Measurements from ENCODE around the gene NBPF9.
"Not testable (repeated sequence)": the region's sequence is repeated elsewhere in the genome, so short reads cannot be mapped to it uniquely, and the experiment has no call there.

NBPF9 gene, protein sequence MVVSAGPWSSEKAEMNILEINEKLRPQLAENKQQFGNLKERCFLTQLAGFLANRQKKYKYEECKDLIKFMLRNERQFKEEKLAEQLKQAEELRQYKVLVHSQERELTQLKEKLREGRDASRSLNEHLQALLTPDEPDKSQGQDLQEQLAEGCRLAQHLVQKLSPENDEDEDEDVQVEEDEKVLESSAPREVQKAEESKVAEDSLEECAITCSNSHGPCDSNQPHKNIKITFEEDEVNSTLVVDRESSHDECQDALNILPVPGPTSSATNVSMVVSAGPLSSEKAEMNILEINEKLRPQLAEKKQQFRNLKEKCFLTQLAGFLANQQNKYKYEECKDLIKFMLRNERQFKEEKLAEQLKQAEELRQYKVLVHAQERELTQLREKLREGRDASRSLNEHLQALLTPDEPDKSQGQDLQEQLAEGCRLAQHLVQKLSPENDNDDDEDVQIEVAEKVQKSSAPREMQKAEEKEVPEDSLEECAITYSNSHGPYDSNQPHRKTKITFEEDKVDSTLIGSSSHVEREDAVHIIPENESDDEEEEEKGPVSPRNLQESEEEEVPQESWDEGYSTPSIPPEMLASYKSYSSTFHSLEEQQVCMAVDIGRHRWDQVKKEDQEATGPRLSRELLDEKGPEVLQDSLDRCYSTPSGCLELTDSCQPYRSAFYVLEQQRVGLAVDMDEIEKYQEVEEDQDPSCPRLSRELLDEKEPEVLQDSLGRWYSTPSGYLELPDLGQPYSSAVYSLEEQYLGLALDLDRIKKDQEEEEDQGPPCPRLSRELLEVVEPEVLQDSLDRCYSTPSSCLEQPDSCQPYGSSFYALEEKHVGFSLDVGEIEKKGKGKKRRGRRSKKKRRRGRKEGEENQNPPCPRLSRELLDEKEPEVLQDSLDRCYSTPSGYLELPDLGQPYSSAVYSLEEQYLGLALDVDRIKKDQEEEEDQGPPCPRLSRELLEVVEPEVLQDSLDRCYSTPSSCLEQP (N-terminal part only)

DNA sequence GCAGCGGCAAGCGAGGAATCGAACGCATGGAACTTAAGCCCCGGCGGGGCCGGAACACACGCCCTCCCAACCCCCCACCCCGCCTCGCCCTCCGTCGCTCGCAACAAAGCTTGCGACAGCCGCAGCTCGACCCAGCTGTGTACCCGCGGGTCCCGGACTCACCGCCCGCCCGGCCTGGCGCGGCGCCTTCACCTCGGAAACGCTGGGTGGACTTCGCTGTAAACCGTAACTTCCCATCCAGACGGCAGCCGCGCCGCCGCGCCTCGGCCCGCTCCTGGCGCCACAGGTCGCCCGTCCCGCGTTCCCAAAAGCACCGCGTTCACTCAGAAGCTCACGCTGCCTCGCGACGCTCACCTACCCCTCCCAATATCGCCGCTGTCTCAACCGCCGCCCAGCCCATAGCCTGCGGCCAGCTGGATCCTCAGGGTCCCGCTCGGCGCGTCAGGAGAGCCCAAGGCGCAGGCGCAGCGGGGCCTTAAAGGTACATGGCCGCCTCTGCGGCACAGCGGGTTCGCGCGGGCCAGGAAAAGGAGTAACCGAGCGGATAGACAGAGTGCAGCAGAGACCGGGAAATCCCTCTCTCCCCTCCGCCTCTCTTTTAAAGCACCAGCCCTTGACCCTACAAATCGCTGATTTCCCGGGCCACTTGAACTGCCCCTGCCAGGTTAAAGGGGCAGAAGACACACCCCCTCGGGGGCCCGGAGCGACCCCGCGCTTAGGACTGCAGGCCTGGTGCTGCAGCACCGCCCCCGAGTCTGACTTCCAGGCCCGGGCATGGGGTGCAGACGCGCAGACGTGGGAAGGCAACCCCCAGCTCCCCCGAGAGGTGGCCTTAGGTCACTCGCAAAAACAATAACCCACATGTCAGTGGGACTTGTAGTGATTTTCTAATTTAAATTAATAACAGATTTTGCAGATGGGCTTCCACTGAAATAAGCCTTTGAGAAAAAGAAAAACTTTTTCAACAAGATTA, at the start of gene NBPF9:
Gene NBPF9 (minus strand): TSS at position 443 of the 973 bp plus-strand sequence. CDS start 21,412 bp downstream, outside the sequence.
- not testable (repeated sequence) for DNase-seq (ENCODE audit: low read depth in 2 of 2)

GRCh38 chr1:149149909-149150308, 46.6 kb upstream of the NBPF9 start:
- DNase-seq (ENCODE audit: low read depth in 2 of 2) = not testable (repeated sequence)

DNA sequence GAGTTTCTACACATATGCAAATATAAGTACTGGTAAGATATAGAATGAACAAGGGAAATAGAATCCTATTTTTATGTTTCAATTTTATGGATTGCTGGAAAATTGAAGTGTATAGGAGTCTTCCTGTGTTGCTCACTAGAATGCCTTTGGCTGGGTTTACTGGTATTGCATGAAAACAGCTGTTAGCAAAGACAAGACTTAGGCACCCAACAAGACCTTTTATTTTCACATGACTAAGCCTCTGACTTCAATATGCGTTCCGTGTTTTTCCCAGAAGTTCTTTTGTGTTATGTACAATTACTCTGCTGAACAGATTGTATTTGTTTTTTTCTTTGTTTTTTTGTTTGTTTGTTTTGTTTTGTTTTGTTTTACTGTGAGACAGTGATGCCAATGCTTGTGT, 34.2 kb upstream of the NBPF9 start:
- not testable (repeated sequence) for DNase-seq (ENCODE audit: low read depth in 2 of 2)

GRCh38 chr1:149130938-149131337, 27.6 kb upstream of the NBPF9 start:
- DNase-seq (ENCODE audit: low read depth in 2 of 2) = not testable (repeated sequence)

GRCh38 chr1:149129245-149129644, 25.9 kb upstream of the NBPF9 start:
- not testable (repeated sequence) for DNase-seq (ENCODE audit: low read depth in 2 of 2)

DNA sequence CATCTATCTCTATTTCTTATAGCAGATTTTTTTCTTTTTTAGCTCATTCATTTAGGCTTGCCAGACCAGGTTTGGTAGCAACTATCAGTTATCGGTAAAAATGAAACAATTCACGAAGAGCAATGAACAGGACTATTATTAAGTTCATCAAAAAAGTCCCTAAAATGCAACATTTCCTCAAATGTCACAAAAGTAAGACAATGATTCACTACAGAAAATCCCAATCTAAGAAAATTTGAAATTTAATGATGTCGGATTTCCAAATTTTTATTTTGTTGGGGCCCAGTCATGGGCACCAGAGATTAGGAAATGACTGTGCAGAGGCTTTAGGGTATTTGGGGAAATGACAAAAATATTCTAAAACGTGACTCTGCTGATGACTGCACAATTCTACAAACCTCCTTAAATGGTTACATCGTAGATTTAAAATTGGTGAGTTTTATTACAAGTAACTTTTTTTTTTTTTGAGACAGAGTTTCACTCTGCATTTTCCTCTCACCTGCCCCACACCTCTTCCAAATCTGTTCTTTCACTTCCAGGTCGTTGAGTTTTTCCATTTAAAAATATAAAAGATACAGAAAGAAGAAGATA, 23.3 kb upstream of the NBPF9 start:
- not testable (repeated sequence) for DNase-seq (ENCODE audit: low read depth in 2 of 2)

GRCh38 chr1:149123948-149124926, 20.9 kb upstream of the NBPF9 start:
- not testable (repeated sequence) for DNase-seq (ENCODE audit: low read depth in 2 of 2)

DNA sequence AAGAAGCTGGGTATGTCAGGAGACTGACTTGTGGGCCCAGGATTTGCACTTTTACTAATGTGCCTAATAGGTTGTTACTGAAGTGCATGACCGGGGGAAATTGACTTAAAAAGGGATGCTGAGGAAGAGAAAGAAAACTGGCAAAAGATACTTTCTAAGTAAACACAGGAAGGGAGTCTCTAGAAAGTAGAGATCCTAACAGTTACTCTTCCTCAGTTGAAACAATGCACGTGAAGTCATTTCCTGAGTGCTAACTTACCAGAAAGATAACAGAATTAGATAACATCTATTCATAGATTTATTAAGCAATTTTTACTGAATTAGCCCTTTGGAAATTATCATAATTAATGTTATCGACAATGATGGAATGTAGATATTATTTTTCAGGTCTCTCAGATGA, 9.5 kb upstream of the NBPF9 start:
- DNase-seq (ENCODE audit: low read depth in 2 of 2) = not testable (repeated sequence)

- DNase-seq (ENCODE audit: low read depth in 2 of 2) = not testable (repeated sequence)
Measured at GRCh38 chr1:149110343-149110742, 7.0 kb upstream of the NBPF9 start.

- peak in 1 of 2 donors; percentile 7 for DNase-seq (ENCODE audit: low read depth in 2 of 2)
Measured at GRCh38 chr1:149102574-149102973, 777 bp downstream of the NBPF9 start.

DNA sequence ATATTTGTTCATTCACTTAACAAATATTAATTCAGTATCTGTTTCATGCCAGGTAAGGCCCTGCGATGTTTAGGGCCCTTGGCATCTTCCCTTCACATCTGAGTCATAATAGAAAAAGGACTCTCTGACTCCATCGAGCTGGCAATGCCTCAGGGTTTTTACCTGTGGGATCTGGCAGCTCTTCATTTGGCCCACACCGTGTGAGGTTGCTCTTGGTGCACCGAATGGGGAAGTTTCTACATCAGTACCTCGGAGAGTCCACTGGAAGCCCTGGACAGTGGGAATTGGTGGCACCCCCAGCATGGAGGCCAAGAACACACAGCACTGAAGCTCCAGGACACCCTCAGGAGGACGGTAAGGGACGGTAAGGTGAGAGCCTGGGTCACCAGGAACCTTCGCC, 5.1 kb downstream of the NBPF9 start:
- not testable (repeated sequence) for DNase-seq (ENCODE audit: low read depth in 2 of 2)

DNA sequence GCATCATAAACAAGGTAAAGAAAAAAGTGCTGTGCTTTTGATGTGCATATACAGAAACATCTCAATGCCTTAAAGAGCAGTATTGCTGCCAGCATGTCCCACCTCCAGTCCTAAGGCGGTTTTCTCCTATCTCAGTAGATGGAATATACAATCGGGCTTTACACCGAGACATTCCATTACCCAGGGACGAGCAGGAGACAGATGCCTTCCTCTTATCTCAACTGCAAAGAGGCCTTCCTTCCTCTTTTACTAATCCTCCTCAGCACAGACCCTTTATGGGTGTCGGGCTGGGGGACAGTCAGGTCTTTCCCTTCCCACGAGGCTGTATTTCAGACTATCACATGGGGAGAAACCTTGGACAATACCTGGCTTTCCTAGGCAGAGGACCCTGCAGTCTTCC, 10.2 kb downstream of the NBPF9 start:
- not testable (repeated sequence) for DNase-seq (ENCODE audit: low read depth in 2 of 2)

DNA sequence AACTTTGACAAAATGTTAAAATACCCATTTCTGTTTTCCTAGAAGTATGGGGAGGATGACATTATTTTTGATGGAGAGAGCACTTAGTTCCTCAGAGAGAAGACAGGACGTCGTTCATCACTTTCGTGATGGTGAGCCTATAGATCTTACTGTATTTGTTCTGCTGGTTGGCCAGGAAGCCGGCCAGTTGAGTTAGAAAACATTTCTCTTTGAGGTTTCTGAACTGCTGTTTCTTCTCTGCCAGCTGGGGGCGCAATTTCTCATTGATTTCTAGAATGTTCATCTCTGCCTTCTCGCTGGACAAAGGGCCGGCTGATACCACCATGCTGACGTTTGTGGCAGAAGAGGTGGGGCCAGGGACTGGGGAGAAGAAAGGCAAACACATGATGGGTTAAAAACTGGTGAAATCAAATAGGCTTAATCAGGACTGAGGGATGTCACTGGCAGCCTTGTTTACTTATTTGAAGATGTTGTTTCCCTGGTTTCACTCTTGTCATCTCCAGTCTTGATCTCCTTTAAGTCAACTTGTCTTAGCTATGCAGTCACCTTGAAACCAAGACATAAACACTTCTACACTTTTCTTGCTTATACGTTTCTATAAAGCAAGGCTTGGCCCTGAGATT, 27.7 kb downstream of the NBPF9 start:
- not testable (repeated sequence) for DNase-seq (ENCODE audit: low read depth in 2 of 2)

GRCh38 chr1:149064611-149065010, 38.7 kb downstream of the NBPF9 start:
- DNase-seq (ENCODE audit: low read depth in 2 of 2) = not testable (repeated sequence)

DNA sequence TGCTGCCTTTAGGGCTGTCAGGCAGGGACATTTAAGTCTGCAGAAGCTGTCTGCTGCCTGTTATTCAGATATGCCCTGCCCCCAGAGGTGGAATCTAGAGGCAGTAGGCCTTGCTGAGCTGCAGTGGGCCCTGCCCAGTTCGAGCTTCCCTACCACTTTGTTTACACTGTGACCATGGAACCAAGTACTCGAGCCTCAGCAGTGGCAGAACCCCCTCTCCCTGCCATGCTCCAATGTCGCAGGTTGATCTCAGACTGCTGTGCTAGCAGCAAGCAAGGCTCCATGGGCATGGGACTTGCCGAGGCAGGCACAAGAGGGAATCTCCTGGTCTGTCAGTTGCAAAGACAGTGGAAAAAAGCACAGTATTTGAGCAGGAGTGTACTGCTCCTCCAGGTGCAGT, 60.3 kb downstream of the NBPF9 start:
- DNase-seq (ENCODE audit: low read depth in 2 of 2) = not testable (repeated sequence)

DNA sequence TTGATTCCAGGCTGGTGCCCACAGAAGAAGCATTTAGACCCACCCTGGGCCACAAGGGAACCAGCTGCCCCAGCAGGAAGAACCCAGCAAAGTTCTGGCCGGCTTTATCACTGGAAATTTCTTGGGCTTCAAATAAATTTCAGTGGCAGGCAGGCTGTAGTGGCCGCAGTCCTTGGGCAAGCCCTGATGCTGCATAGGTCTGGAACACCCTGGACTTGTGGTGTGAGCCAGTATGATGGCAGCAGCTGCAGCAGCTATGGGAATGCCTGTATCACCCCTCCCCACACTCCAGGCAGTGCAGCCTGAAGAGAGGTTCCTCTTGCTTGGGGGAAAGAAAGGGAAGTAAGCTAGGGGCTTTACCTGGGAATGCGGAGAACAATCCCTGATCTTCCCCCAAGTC, 69.4 kb downstream of the NBPF9 start:
- not testable (repeated sequence) for DNase-seq (ENCODE audit: low read depth in 2 of 2)

DNA sequence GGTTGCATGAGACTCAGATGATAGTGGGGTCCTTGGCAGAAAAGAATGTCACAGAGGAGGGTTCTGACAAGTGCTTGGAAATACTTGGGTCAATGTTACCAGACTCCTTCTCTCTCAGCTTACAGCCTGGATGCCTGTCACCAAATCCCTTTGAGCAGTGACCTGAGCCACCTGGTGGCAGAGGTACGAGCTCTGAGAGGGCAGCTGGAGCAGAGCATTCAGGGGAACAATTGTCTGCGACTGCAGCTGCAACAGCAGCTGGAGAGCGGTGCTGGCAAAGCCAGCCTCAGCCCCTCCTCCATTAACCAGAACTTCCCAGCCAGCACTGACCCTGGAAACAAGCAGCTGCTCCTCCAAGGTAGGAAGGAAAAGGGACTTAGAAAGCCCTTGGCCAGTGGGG, 79.0 kb downstream of the NBPF9 start:
- not testable (repeated sequence) for DNase-seq (ENCODE audit: low read depth in 2 of 2)

GRCh38 chr1:149018577-149018976, 84.8 kb downstream of the NBPF9 start:
- not testable (repeated sequence) for DNase-seq (ENCODE audit: low read depth in 2 of 2)

- not testable (repeated sequence) for DNase-seq (ENCODE audit: low read depth in 2 of 2)
Measured at GRCh38 chr1:149016626-149017025, 86.7 kb downstream of the NBPF9 start.
